ENCODE measurements around the gene NOL6. TPM values are rescaled to one million over a fixed set of nuclear protein-coding genes. Genes with fewer than 3 reads are reported as not detected.

NOL6 gene
- polyA plus RNA-seq, 1 donor from 2014 or later = 15.5 TPM

DNA sequence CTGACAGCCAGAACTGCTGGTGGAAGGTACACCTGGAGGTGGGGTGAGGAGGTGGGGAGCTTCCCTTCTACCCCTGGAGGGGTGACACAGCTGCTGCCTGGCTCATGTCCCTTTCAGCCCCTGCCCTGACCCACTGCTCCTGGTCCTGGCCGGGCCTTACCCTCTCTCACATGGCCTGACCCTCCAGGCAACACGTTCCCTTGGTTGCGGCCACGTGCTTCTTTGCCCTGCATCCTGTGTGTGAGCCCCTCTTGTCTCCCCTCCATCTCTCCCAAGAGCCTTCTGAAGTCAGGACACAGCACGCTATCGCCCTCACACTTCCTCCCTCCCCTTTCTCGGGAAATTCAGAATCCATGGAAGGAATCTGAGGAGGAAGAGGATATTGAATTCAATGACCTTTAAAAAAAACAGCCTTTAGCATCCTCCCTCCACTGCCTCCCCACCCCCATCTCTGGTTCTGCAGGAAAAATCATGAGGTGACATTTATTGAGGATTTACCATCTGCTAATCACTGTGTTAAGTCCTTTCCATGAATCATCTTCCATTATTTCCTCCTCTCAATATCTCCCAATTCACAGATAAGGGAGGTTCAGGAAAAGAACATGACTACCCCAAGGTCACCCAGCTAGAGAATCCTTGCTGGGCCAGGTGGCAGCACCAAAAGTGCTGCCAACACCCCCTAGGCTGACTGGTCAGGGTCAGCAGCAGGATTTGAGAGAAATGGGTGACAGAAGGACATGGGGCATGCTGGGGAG is 34.6 kb downstream of the NOL6 start:
- no peak overlapping the region for H3K9ac ChIP-seq (ENCODE audit: low read length)
- H3K9me2 ChIP-seq (ENCODE audit: insufficient read depth, low read length) = no peaks in the 10 kb centered on the region
- H3K4me2 ChIP-seq (ENCODE audit: low read length) = no peak overlapping the region
- H3K9me3 ChIP-seq (ENCODE audit: low read length) = no peaks in the 10 kb centered on the region
- no peak overlapping the region for H3K4me3 ChIP-seq (ENCODE audit: low read length)
- H3K36me3 ChIP-seq (ENCODE audit: insufficient read depth, low read length) = no peaks in the 10 kb centered on the region
- no peak overlapping the region for H3K27ac ChIP-seq (ENCODE audit: low read length)
- H4K20me1 ChIP-seq (ENCODE audit: insufficient read depth) = no peaks in the 10 kb centered on the region
- no peak for TF ChIP-seq RAD21 (conservative IDR thresholded peaks at IDR 0.05)
- no peak for TF ChIP-seq TAF1 (IDR thresholded peaks at IDR 0.05; ENCODE audit: low read depth)
- TF ChIP-seq, protein P1, sequence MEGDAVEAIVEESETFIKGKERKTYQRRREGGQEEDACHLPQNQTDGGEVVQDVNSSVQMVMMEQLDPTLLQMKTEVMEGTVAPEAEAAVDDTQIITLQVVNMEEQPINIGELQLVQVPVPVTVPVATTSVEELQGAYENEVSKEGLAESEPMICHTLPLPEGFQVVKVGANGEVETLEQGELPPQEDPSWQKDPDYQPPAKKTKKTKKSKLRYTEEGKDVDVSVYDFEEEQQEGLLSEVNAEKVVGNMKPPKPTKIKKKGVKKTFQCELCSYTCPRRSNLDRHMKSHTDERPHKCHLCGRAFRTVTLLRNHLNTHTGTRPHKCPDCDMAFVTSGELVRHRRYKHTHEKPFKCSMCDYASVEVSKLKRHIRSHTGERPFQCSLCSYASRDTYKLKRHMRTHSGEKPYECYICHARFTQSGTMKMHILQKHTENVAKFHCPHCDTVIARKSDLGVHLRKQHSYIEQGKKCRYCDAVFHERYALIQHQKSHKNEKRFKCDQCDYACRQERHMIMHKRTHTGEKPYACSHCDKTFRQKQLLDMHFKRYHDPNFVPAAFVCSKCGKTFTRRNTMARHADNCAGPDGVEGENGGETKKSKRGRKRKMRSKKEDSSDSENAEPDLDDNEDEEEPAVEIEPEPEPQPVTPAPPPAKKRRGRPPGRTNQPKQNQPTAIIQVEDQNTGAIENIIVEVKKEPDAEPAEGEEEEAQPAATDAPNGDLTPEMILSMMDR (IDR thresholded peaks at IDR 0.05; ENCODE audit: poor library complexity, severe bottlenecking) = no peak
- TF ChIP-seq EP300 (conservative IDR thresholded peaks at IDR 0.05; ENCODE audit: poor library complexity, severe bottlenecking) = no peak
- TF ChIP-seq MXI1 (conservative IDR thresholded peaks at IDR 0.05; ENCODE audit: poor library complexity, severe bottlenecking) = no peak
- TF ChIP-seq POLR2AphosphoS5 (IDR thresholded peaks at IDR 0.05) = no peak
- no peak for TF ChIP-seq EZH2 (IDR thresholded peaks at IDR 0.05; ENCODE audit: borderline replicate concordance, insufficient read depth, low read length, poor library complexity, severe bottlenecking)
- TF ChIP-seq, protein P2, sequence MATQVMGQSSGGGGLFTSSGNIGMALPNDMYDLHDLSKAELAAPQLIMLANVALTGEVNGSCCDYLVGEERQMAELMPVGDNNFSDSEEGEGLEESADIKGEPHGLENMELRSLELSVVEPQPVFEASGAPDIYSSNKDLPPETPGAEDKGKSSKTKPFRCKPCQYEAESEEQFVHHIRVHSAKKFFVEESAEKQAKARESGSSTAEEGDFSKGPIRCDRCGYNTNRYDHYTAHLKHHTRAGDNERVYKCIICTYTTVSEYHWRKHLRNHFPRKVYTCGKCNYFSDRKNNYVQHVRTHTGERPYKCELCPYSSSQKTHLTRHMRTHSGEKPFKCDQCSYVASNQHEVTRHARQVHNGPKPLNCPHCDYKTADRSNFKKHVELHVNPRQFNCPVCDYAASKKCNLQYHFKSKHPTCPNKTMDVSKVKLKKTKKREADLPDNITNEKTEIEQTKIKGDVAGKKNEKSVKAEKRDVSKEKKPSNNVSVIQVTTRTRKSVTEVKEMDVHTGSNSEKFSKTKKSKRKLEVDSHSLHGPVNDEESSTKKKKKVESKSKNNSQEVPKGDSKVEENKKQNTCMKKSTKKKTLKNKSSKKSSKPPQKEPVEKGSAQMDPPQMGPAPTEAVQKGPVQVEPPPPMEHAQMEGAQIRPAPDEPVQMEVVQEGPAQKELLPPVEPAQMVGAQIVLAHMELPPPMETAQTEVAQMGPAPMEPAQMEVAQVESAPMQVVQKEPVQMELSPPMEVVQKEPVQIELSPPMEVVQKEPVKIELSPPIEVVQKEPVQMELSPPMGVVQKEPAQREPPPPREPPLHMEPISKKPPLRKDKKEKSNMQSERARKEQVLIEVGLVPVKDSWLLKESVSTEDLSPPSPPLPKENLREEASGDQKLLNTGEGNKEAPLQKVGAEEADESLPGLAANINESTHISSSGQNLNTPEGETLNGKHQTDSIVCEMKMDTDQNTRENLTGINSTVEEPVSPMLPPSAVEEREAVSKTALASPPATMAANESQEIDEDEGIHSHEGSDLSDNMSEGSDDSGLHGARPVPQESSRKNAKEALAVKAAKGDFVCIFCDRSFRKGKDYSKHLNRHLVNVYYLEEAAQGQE (IDR thresholded peaks at IDR 0.05; ENCODE audit: borderline replicate concordance) = no peak
- no peak for TF ChIP-seq SMC3 (conservative IDR thresholded peaks at IDR 0.05; ENCODE audit: poor library complexity)
- no peaks in the 10 kb centered on the region for H3K27me3 ChIP-seq (ENCODE audit: insufficient read depth, low read depth, low read length)
- H2AFZ ChIP-seq (ENCODE audit: low read depth, low read length) = no peak overlapping the region
- no peaks in the 10 kb centered on the region for H3F3A ChIP-seq (ENCODE audit: insufficient read depth, low read length, poor library complexity, severe bottlenecking)
- no peaks in the 10 kb centered on the region for H3K79me2 ChIP-seq (replicated peaks; ENCODE audit: insufficient read depth, low read length)

DNA sequence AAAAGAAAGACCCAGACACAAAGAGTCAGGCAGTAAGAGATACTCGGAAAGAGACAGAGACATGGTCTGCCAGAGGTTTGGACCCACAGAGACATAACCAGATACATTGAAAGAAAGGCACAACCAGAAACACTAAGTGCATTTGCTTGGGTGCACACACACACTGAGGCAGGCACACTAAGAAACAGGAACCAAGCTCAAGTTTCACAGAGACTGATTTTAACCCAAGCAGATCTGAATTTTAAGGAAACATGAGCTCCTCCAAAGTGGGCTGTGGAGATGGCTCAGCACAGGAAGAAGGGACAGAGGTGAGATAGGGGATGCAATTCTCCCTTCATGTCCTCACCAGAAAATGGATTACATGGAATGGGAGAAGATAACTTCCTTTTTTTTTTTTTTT is 35.8 kb downstream of the NOL6 start:
- TF ChIP-seq MXI1 (conservative IDR thresholded peaks at IDR 0.05; ENCODE audit: poor library complexity, severe bottlenecking) = no peak
- TF ChIP-seq, protein P1 (IDR thresholded peaks at IDR 0.05; ENCODE audit: poor library complexity, severe bottlenecking) = no peak
- TF ChIP-seq SMC3 (conservative IDR thresholded peaks at IDR 0.05; ENCODE audit: poor library complexity) = no peak
- no peak for TF ChIP-seq EP300 (conservative IDR thresholded peaks at IDR 0.05; ENCODE audit: poor library complexity, severe bottlenecking)
- TF ChIP-seq RAD21 (conservative IDR thresholded peaks at IDR 0.05) = no peak
- TF ChIP-seq POLR2AphosphoS5 (IDR thresholded peaks at IDR 0.05) = no peak
- TF ChIP-seq, protein P2 (IDR thresholded peaks at IDR 0.05; ENCODE audit: borderline replicate concordance) = no peak
- no peak for TF ChIP-seq EZH2 (IDR thresholded peaks at IDR 0.05; ENCODE audit: borderline replicate concordance, insufficient read depth, low read length, poor library complexity, severe bottlenecking)
- no peak for TF ChIP-seq TAF1 (IDR thresholded peaks at IDR 0.05; ENCODE audit: low read depth)
- Histone ChIP-seq H3K27ac (ENCODE audit: low read length) (no peak overlapping the region), H3K9ac (ENCODE audit: low read length) (no peak overlapping the region), H3F3A (ENCODE audit: insufficient read depth, low read length, poor library complexity, severe bottlenecking) (no peaks in the 10 kb centered on the region), H2AFZ (ENCODE audit: low read depth, low read length) (no peak overlapping the region), H3K36me3 (ENCODE audit: insufficient read depth, low read length) (no peaks in the 10 kb centered on the region), H3K9me2 (ENCODE audit: insufficient read depth, low read length) (no peaks in the 10 kb centered on the region), H3K4me3 (ENCODE audit: low read length) (no peak overlapping the region), H3K9me3 (ENCODE audit: low read length) (no peaks in the 10 kb centered on the region), H4K20me1 (ENCODE audit: insufficient read depth) (no peaks in the 10 kb centered on the region), H3K79me2 (replicated peaks; ENCODE audit: insufficient read depth, low read length) (no peaks in the 10 kb centered on the region), H3K4me2 (ENCODE audit: low read length) (no peak overlapping the region), H3K27me3 (ENCODE audit: insufficient read depth, low read depth, low read length) (no peaks in the 10 kb centered on the region)
